Activated T-cell treated with anti-CD3 and anti-CD28 coated beads, Interleukin-2, amount 50 U/mL, for 4 hours (primary cell): ENCODE data around the gene ZNF408. TPM values are rescaled to one million over a fixed set of nuclear protein-coding genes. Genes with fewer than 3 reads are reported as not detected.
A peak's percentile ranks its signal among the peaks of the same experiment; 100 is the strongest.
"Not testable (repeated sequence)": the region's sequence is repeated elsewhere in the genome, so short reads cannot be mapped to it uniquely, and the experiment has no call there.

Experiments
- ATAC-seq, 2 donors: fragments of 200-7000 bp; cut with Tn5 transposase; one replicate each; pipeline ENCODE4 v1.10.0; 2021
- DNase-seq: peaks from one replicate; pipeline ENCODE4 v3.0.0-alpha.2; 2020
- H3K27me3 Mint-ChIP-seq: one replicate; pipeline ENCODE4 v1.8.0; 2021; ENCODE audit warnings: low read depth, mixed read lengths
- H3K36me3 Mint-ChIP-seq: one replicate; pipeline ENCODE4 v1.8.0; 2022; ENCODE audit warnings: mixed read lengths; ENCODE audit not compliant: insufficient read depth
- H3K4me1 Mint-ChIP-seq: one replicate; pipeline ENCODE4 v1.8.0; 2021; ENCODE audit warnings: low read depth, mixed read lengths
- H3K4me3 Mint-ChIP-seq: one replicate; pipeline ENCODE4 v1.8.0; 2021; ENCODE audit warnings: mild to moderate bottlenecking, moderate library complexity, mixed read lengths
- H3K9me3 Mint-ChIP-seq: one replicate; pipeline ENCODE4 v1.8.0; 2021; ENCODE audit warnings: mixed read lengths
- total RNA-seq, 3 donors: library from RNA; stranded (reverse); gene quantifications; one replicate each; pipeline ENCODE4 v1.2.1, GENCODE V29; 2021

Gene ZNF408
- total RNA-seq, 3 donors from 2014 or later, result 14.2 to 16.9 (median 14.8) TPM

DNA sequence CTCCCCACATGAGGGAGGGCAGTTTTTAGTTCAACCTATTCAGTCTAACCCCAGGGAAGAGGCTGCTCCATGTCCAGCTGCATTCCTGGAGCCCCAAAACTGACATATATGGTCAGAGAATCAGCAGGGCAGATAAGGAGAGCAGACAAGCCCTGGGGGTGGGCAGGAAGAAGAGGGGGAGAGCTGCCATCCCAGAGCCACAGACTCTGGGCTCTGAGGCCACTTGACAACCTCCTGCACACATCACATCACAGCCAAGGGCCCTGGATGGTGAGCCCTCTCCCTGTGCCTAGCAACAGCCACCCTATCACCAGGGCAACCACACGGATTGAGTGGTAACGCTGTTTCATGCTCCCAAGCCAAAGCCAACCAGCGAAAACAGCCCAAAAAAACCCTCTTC, 3.5 kb upstream of the ZNF408 start:
- Mint-ChIP-seq H3K36me3 (peaks cover 19% of the 10 kb centered on the region), H3K4me1 (peaks cover 42% of the 10 kb centered on the region), H3K4me3 (no peak overlapping the region), H3K9me3 (no peaks in the 10 kb centered on the region), H3K27me3 (no peaks in the 10 kb centered on the region)
- ATAC-seq, result no peak
- DNase-seq, result no peak

DNA sequence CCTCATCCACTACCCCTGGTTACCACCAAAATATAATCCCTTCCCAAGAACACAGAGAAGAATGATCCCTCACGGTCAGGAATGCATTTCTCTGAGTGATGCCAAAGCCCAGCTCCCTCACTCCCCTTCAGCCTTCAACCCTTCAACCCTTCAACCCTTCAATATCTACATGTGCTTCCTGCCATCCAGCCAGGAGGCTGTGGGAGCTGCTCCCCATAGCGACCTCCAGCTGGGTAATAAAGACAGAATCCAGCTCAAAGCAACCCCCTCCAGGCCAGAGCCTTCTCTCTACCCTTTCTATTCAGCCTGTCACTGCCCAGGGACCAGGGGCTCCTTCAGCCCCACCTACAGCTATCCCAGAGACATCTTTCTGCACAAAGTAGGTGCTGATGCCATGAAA, 3.1 kb upstream of the ZNF408 start:
- Mint-ChIP-seq H3K27me3 (no peaks in the 10 kb centered on the region), H3K9me3 (no peaks in the 10 kb centered on the region), H3K36me3 (peaks cover 23% of the 10 kb centered on the region), H3K4me3 (peak overlapping the region; percentile 24), H3K4me1 (peaks cover 47% of the 10 kb centered on the region)
- DNase-seq (no peak), ATAC-seq (no peak)

DNA sequence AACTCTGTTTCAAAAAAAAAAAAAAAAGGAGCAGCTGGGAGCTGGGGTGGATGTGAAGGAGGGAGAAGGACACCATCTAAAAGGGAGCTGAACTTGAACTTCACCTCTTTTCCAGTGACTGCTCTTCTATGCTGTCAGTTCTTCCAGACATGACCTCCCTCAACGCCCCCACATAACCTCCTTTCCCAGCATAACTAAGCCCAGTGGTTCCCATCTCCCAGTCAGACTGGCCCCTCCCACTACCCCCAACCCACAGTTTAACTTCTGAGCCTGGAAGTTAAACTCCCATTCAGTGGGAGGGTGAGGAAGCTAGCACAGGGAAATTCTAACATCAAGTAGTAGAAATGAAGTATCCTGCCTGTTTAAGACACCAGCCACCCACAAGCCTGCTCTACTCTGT, 2.2 kb upstream of the ZNF408 start:
- no peak for DNase-seq
- peaks cover 49% of the 10 kb centered on the region for H3K4me1 Mint-ChIP-seq
- peaks cover 27% of the 10 kb centered on the region for H3K36me3 Mint-ChIP-seq
- H3K9me3 Mint-ChIP-seq, result no peaks in the 10 kb centered on the region
- no peaks in the 10 kb centered on the region for H3K27me3 Mint-ChIP-seq
- peak overlapping the region; percentile 97 for H3K4me3 Mint-ChIP-seq
- no peak for ATAC-seq

DNA sequence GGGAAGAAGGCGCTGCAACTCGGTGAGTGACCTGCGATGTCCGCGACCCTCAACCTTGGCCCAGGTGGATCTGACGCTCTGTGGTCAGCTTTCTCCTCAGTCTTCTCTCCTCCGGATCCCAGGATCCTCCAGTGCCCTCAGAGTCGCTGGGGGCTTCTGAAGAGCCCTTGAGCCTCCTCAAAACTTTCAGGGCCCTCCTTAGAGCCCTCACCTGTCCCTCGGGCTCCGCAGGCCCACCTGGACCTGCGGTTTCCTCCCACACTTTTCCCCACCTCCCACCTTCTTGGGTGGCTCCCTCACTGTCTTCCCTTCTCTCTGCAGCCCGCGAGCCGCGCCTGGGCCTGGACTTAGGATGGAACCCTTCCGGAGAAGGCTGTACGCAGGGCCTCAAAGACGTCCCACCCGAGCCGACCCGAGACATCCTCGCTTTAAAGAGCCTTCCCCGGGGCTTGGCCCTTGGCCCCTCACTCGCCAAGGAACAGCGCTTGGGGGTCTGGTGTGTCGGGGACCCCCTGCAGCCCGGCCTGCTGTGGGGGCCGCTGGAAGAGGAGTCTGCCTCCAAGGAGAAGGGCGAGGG, 335 bp downstream of the ZNF408 start:
- Mint-ChIP-seq H3K36me3 (peaks cover 16% of the 10 kb centered on the region), H3K9me3 (no peaks in the 10 kb centered on the region), H3K4me3 (peak overlapping the region; percentile 97), H3K27me3 (no peaks in the 10 kb centered on the region), H3K4me1 (peaks cover 43% of the 10 kb centered on the region)
- ATAC-seq (peak in 1 of 2 donors; percentile 2), DNase-seq (no peak)

DNA sequence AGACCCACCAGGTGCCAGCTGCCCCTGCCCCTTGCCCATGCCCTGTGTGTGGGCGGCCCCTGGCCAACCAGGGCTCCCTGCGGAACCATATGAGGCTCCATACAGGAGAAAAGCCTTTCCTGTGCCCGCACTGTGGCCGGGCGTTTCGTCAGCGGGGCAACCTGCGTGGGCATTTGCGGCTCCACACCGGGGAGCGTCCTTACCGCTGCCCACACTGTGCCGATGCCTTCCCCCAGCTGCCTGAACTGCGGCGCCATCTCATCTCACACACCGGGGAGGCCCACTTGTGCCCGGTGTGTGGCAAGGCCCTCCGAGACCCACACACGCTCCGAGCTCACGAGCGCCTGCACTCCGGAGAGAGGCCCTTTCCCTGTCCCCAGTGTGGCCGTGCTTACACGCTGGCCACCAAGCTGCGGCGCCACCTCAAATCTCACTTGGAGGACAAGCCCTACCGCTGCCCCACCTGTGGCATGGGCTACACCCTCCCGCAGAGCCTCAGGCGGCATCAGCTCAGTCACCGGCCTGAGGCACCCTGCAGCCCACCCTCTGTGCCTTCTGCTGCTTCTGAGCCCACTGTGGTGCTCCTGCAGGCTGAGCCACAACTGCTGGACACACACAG, 4.3 kb downstream of the ZNF408 start:
- peaks cover 17% of the 10 kb centered on the region for H3K4me1 Mint-ChIP-seq
- H3K27me3 Mint-ChIP-seq, result no peaks in the 10 kb centered on the region
- ATAC-seq (no peak), DNase-seq (no peak)
- no peaks in the 10 kb centered on the region for H3K9me3 Mint-ChIP-seq
- H3K36me3 Mint-ChIP-seq, result peaks cover 24% of the 10 kb centered on the region
- no peak overlapping the region for H3K4me3 Mint-ChIP-seq

DNA sequence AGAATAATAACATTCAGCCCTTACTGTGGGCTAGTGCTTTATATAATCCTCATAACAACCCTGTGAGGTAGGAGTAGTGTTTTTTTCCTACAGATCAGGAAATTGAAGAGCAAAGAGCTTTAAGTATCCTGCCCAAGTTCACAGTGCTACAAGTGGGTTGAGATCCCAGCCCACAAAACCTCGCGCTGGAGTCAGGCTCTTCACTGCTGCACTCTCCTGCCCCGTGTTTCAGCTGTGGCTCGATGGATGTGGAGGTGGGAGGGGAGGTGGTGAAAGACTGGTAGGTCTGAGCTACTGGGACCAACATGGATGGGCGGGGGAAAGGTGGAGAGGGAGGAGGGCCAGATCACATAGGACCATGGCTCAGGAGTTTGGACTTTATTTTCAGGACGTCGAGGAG, 6.1 kb downstream of the ZNF408 start:
- H3K9me3 Mint-ChIP-seq, result no peaks in the 10 kb centered on the region

DNA sequence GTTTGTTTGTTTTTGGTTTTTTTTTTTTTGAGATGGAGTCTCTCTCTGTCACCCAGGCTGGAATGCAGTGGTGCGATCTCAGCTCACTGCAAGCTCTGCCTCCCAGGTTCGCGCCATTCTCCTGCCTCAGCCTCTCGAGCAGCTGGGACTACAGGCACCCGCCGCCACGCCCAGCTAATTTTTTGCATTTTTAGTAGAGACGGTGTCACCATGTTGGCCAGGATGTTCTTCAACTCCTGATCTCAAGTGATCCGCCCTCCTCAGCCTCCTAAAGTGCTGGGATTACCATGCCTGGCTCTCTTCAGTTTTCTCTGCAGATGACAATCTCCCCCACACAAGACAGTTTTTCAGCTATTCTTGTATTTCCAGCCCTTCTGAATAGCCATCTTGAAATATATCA, 8.5 kb downstream of the ZNF408 start:
- not testable (repeated sequence) for H3K4me3 Mint-ChIP-seq, H3K4me1 Mint-ChIP-seq, H3K27me3 Mint-ChIP-seq, ATAC-seq, H3K9me3 Mint-ChIP-seq, H3K36me3 Mint-ChIP-seq, DNase-seq

More for the DNA sequence above, 6.1 kb downstream of the ZNF408 start:
- Mint-ChIP-seq H3K27me3 (no peaks in the 10 kb centered on the region), H3K36me3 (peaks cover 20% of the 10 kb centered on the region), H3K4me1 (peaks cover 8% of the 10 kb centered on the region), H3K4me3 (no peak overlapping the region)
- no peak for ATAC-seq
- no peak for DNase-seq

DNA sequence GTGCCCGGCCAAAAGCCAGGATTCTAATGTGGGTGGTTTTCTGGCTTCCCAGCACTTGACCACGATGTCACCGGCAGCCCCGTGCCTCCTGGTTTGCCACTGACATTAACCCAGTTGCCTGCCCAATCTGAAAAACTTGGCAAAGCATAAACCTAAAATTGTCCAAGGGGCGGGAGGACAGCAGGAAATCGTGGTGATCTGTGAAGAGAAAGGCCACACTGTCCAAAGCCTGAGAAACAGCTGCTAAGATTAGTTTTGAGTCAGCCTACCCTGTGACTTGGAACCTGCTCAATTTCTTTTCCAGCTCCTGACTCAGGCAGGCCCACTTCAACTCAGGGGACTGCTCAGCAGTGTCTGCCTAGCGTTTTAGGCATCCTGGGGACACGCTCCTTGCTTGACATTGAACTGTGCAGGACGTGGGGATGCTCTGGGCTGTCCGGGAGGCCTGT, 10.0 kb downstream of the ZNF408 start:
- Mint-ChIP-seq H3K4me1 (no peaks in the 10 kb centered on the region), H3K4me3 (no peak overlapping the region), H3K9me3 (no peaks in the 10 kb centered on the region), H3K36me3 (peaks cover 9% of the 10 kb centered on the region), H3K27me3 (no peaks in the 10 kb centered on the region)
- DNase-seq (no peak), ATAC-seq (no peak)

DNA sequence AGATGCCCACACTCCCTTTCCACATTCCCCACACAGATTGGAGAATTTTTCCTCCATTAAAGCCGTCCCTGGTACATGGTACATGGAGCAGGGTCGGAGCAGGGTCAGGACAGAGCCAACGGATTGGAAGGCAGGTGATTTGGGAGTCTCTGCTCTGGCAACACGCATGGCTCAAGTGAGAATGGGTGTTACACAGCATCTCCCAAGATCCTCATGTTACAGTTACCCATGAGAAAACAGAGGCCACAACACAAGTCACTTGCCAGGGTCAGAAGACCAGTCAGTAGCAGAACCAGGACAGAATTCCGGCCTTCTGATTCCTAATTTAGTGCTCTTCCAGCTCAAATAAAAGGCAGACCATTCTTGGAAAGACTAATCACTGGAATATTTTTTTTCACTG, 10.5 kb downstream of the ZNF408 start:
- Mint-ChIP-seq H3K9me3 (no peaks in the 10 kb centered on the region), H3K36me3 (peaks cover 9% of the 10 kb centered on the region), H3K27me3 (no peaks in the 10 kb centered on the region), H3K4me3 (no peak overlapping the region), H3K4me1 (no peaks in the 10 kb centered on the region)
- DNase-seq (no peak), ATAC-seq (no peak)

DNA sequence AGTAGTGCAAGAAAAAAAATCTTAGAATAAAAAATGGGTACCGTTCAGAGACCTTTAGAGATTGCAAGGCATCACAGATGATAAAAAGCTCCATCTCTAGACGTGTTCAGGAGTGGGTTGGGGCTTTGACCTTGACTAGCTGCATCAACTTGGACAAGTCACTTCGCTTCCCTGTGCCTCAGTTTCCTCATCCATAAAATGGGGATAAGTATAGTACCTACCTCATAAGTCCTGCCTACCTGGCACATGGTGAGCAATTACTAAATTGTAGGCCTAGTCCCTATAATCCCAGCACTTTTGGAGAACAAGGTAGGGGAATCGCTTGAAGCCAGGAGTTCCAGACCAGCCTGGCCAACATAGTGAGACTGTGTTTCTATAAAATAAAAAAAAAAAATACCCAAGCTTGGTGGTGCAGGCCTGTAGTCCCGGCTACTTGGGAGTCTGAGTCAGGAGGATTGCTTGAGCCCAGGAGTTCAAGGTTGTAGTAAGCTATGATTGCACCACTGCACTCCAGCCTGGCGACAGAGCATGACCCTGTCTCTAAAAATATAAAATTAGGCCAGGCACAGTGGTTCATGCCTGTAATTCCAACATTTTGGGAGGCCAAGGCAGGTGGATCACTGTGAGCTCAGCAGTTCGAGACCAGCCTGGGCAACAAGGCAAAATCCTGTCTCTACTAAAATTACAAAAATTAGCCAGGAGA, 12.2 kb downstream of the ZNF408 start:
- Mint-ChIP-seq H3K36me3 (no peaks in the 10 kb centered on the region), H3K4me3 (no peak overlapping the region), H3K9me3 (no peaks in the 10 kb centered on the region), H3K27me3 (no peaks in the 10 kb centered on the region), H3K4me1 (peaks cover under 1% of the 10 kb centered on the region)
- no peak for DNase-seq
- no peak for ATAC-seq

DNA sequence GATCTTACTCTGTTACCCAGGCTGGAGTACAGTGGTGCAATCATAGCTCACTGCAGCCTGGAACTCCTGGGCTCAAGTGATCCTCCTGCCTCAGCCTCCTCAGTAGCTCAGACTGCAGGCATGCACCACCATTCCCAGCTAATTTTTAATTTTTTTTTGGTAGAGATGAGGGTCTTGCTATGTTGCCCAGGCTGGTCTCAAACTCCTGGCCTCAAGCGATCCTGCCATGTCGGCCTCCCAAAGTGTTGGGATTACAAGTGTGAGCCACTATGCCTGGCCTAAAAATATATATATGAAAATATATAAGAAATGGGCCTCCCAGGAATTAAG, 17.0 kb downstream of the ZNF408 start:
- H3K36me3 Mint-ChIP-seq, H3K9me3 Mint-ChIP-seq, H3K4me1 Mint-ChIP-seq, DNase-seq, H3K27me3 Mint-ChIP-seq, ATAC-seq, H3K4me3 Mint-ChIP-seq: not testable (repeated sequence)

DNA sequence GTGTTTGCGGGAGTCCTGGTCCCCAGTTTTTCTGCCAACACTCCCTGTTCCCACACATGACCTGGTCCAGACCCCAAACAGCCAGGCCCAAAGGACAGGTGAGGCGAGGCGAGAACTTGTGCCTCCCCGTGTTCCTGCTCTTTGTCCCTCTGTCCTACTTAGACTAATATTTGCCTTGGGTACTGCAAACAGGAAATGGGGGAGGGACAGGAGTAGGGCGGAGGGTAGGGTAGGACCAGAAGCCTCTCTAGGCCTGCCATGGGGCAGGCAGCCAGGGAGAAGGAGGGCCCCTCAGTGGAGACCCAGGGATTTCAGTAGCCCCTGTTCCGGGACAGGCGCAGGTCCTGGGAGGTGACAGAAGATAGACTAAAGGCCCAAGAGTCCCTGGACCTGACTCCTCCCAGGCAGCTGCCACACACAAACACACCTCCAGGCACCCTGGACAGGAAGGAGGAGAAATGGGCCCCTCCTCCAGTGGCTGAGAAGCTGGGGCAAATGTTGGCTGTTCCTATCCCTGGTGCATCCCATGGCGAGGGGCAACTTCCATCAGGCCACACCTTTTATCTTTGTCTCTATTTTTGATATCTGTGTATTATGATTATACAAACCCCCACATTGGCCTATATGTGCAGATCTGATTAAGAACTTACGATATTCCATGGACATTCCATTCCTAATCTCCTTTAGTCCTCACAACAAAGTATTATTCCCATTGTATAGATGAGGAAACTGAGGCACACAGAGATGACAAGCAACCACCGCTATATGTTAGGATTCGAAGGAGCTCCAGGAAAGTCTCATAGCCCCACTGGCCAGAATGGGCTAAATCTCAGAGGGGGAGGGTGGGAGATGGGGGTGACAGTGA, 17.6 kb downstream of the ZNF408 start:
- Mint-ChIP-seq H3K4me3 (no peak overlapping the region), H3K4me1 (peaks cover 7% of the 10 kb centered on the region), H3K36me3 (no peaks in the 10 kb centered on the region), H3K27me3 (no peaks in the 10 kb centered on the region), H3K9me3 (no peaks in the 10 kb centered on the region)
- no peak for DNase-seq
- no peak for ATAC-seq

DNA sequence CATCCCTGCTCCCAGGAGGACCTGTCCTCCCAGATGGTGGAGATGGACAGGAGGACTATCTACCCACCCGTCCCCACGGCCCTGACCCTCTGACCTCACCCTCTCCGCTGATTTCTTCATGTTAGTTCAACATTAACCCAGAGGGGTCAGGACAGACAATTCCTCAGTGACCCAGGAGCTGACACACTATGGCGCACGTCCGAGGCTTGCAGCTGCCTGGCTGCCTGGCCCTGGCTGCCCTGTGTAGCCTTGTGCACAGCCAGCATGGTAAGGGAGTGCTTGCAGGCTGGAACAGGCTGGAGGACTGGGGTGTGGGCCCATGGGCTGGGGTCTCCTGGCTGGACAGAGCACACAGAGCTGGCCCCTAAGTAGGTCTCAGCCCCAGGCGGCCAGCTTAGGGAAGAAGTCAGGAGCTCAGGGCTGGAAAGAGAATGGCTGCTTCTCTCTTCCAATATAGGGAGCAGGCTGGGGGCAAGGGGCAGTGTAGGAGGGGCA, 18.3 kb downstream of the ZNF408 start, which contains the start of gene F2:
Gene F2 (plus strand): TSS at position 166 of the 495 bp plus-strand sequence. CDS start 23 bp downstream, at position 189.
- Mint-ChIP-seq H3K27me3 (no peaks in the 10 kb centered on the region), H3K4me1 (peaks cover 7% of the 10 kb centered on the region), H3K4me3 (no peak within 1 kb of the TSS), H3K9me3 (no peaks in the 10 kb centered on the region), H3K36me3 (no peaks in the 10 kb centered on the region)
- DNase-seq (no peak), ATAC-seq (no peak)

DNA sequence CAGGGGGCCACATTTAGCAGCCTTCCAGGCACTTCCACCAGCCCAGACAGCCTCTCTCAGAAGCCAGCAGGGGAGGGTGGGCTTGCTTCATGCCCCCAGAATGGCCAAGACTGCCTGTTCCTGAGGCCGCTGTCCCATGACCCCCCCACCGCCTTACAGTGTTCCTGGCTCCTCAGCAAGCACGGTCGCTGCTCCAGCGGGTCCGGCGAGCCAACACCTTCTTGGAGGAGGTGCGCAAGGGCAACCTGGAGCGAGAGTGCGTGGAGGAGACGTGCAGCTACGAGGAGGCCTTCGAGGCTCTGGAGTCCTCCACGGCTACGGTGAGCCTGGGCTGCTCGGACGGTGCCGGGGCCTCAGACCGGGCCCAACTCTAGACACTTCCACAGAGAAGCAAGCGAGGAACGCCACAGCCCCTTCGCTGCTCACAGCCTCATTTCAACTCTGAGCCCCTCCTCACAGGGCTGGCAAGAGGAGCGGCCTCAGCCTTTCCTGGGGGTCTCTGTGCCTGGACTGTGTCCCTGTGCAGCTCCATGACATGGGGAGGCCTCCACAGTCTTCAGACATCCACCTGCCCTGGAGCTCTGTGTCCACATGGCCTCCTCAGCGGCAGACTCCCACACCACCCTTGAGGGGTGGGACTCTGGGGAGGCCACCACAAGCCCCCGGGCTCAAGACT, 18.9 kb downstream of the ZNF408 start:
- no peaks in the 10 kb centered on the region for H3K9me3 Mint-ChIP-seq
- no peak for ATAC-seq

More for the DNA sequence above, 18.9 kb downstream of the ZNF408 start:
- Mint-ChIP-seq H3K36me3 (no peaks in the 10 kb centered on the region), H3K27me3 (no peaks in the 10 kb centered on the region), H3K4me1 (peaks cover 7% of the 10 kb centered on the region), H3K4me3 (no peak overlapping the region)
- no peak for DNase-seq
